SK-N-MC (cell line): Measurements from ENCODE around the gene ST8SIA4.
"Not testable (repeated sequence)": the region's sequence is repeated elsewhere in the genome, so short reads cannot be mapped to it uniquely, and the experiment has no call there.

ENCODE experiments used
- DNase-seq: peaks from one replicate; pipeline ENCODE4 v3.0.0-alpha.2; 2011; ENCODE audit warnings: low read depth, low spot score
- H3K27ac ChIP-seq: fragments of 200-600 bp; sonication (generic); 2 replicates; pipeline ENCODE4 v1.5.1; 2016; ENCODE audit warnings: mixed run types
- H3K36me3 ChIP-seq: fragments of 200-600 bp; sonication (generic); 2 replicates; pipeline ENCODE4 v1.6.1; 2017; ENCODE audit warnings: antibody characterized with exemption, low read length, mixed read lengths; ENCODE audit not compliant: insufficient read depth
- H3K4me3 ChIP-seq: fragments of 200-600 bp; sonication (generic); 2 replicates; pipeline ENCODE4 v1.5.1; 2016
- H3K9ac ChIP-seq: fragments of 200-600 bp; sonication (generic); 2 replicates; pipeline ENCODE4 v1.8.0; 2017; ENCODE audit warnings: mixed run types, mixed read lengths; ENCODE audit not compliant: insufficient read length
- H3K9me3 ChIP-seq: fragments of 200-600 bp; sonication (generic); 2 replicates; pipeline ENCODE4 v1.6.1; 2017; ENCODE audit warnings: low read depth, mild to moderate bottlenecking, antibody characterized with exemption, low read length, moderate library complexity, mixed read lengths
- EZH2 ChIP-seq: fragments of 200-600 bp; sonication (generic); IDR thresholded peaks from one replicate; pipeline ENCODE4 v1.6.1; 2017; ENCODE audit warnings: antibody characterized with exemption
- FOXP2 ChIP-seq: optimal IDR thresholded peaks from 2 replicates; pipeline ENCODE3; 2011; ENCODE audit warnings: mild to moderate bottlenecking, moderate library complexity; ENCODE audit not compliant: insufficient read depth; ENCODE audit errors: extremely low read length, control extremely low read depth
- POLR2AphosphoS5 ChIP-seq: IDR thresholded peaks from 2 replicates; pipeline ENCODE4 v1.6.1; 2012; ENCODE audit warnings: mild to moderate bottlenecking, low read depth, low read length, borderline replicate concordance

The ST8SIA4 gene

GRCh38 chr5:100787648-100788047 is 115.4 kb downstream of the ST8SIA4 start:
- DNase-seq: no peak
- Histone ChIP-seq H3K9ac (no peak overlapping the region), H3K36me3 (no peaks in the 10 kb centered on the region), H3K9me3 (no peaks in the 10 kb centered on the region), H3K4me3 (no peak overlapping the region), H3K27ac (no peak overlapping the region)
- no peak for TF ChIP-seq FOXP2

- not testable (repeated sequence) for H3K36me3 ChIP-seq, DNase-seq, H3K27ac ChIP-seq, H3K9ac ChIP-seq, H3K9me3 ChIP-seq, H3K4me3 ChIP-seq
Observed at GRCh38 chr5:100785536-100785935, 117.5 kb downstream of the ST8SIA4 start.

GRCh38 chr5:100780376-100780870 is 122.7 kb downstream of the ST8SIA4 start:
- no peak for DNase-seq
- H3K27ac ChIP-seq: no peak overlapping the region
- H3K9me3 ChIP-seq: no peaks in the 10 kb centered on the region
- H3K4me3 ChIP-seq: no peak overlapping the region
- H3K36me3 ChIP-seq: no peaks in the 10 kb centered on the region
- H3K9ac ChIP-seq: no peak overlapping the region
- TF ChIP-seq POLR2AphosphoS5 (no peak), EZH2 (no peak), FOXP2 (no peak)

GRCh38 chr5:100779669-100780375 is 123.3 kb downstream of the ST8SIA4 start:
- H3K27ac ChIP-seq: no peak overlapping the region
- H3K36me3 ChIP-seq: no peaks in the 10 kb centered on the region
- no peak overlapping the region for H3K4me3 ChIP-seq
- DNase-seq: no peak
- no peak for TF ChIP-seq EZH2
- no peak for TF ChIP-seq FOXP2
- TF ChIP-seq POLR2AphosphoS5: no peak
- H3K9ac ChIP-seq: no peak overlapping the region
- H3K9me3 ChIP-seq: no peaks in the 10 kb centered on the region

GRCh38 chr5:100777680-100778300 is 125.3 kb downstream of the ST8SIA4 start:
- H3K9ac ChIP-seq: peak overlapping the region; percentile 6
- TF ChIP-seq FOXP2: no peak
- 0 out of 2 replicates have a peak, but pooled peaks have one; percentile 30 for TF ChIP-seq POLR2AphosphoS5
- H3K4me3 ChIP-seq: peak overlapping the region; percentile 71
- peak; percentile 88 for DNase-seq
- peak overlapping the region; percentile 96 for H3K27ac ChIP-seq
- H3K9me3 ChIP-seq: no peaks in the 10 kb centered on the region
- H3K36me3 ChIP-seq: no peaks in the 10 kb centered on the region

- Histone ChIP-seq H3K9me3 (no peaks in the 10 kb centered on the region), H3K36me3 (no peaks in the 10 kb centered on the region), H3K9ac (no peak overlapping the region), H3K27ac (no peak overlapping the region), H3K4me3 (no peak overlapping the region)
- TF ChIP-seq EZH2: no peak
- DNase-seq: no peak
Observed at GRCh38 chr5:100775533-100775855, 127.6 kb downstream of the ST8SIA4 start.

- Histone ChIP-seq H3K27ac (no peak overlapping the region), H3K9ac (no peak overlapping the region), H3K36me3 (no peaks in the 10 kb centered on the region), H3K4me3 (no peak overlapping the region), H3K9me3 (no peaks in the 10 kb centered on the region)
- no peak for DNase-seq
- TF ChIP-seq EZH2 (no peak), POLR2AphosphoS5 (no peak), FOXP2 (no peak)
Observed at GRCh38 chr5:100772548-100772947, 130.5 kb downstream of the ST8SIA4 start.

- Histone ChIP-seq H3K9me3 (no peaks in the 10 kb centered on the region), H3K36me3 (no peaks in the 10 kb centered on the region), H3K9ac (no peak overlapping the region), H3K4me3 (no peak overlapping the region), H3K27ac (no peak overlapping the region)
- no peak for DNase-seq
- TF ChIP-seq POLR2AphosphoS5 (no peak), FOXP2 (no peak), EZH2 (no peak)
Observed at GRCh38 chr5:100772006-100772405, 131.1 kb downstream of the ST8SIA4 start.

- no peak for DNase-seq
- Histone ChIP-seq H3K9ac (no peak overlapping the region), H3K4me3 (no peak overlapping the region), H3K36me3 (no peaks in the 10 kb centered on the region), H3K27ac (no peak overlapping the region), H3K9me3 (no peaks in the 10 kb centered on the region)
- TF ChIP-seq FOXP2 (no peak), POLR2AphosphoS5 (no peak), EZH2 (no peak)
Observed at GRCh38 chr5:100771181-100771580, 131.9 kb downstream of the ST8SIA4 start.

GRCh38 chr5:100768221-100768620 is 134.9 kb downstream of the ST8SIA4 start:
- Histone ChIP-seq H3K27ac (no peak overlapping the region), H3K36me3 (no peaks in the 10 kb centered on the region), H3K9ac (no peak overlapping the region), H3K9me3 (no peaks in the 10 kb centered on the region), H3K4me3 (no peak overlapping the region)
- DNase-seq: no peak
- TF ChIP-seq POLR2AphosphoS5 (no peak), EZH2 (no peak), FOXP2 (no peak)
